Measurements from ENCODE around the gene NPR1. TPM values are rescaled to one million over a fixed set of nuclear protein-coding genes. Genes with fewer than 3 reads are reported as not detected.

The NPR1 gene
- total RNA-seq, 2 donors from 2014 or later, result not detected

- peaks cover 21 to 22% of the 10 kb centered on the region in 2 donors for H3K4me1 Mint-ChIP-seq (ENCODE audit: low read depth in 2 of 2)
- H3K36me3 Mint-ChIP-seq, result no peaks in the 10 kb centered on the region
- H3K4me3 Mint-ChIP-seq, result peak overlapping the region; percentile 85
- DNase-seq (ENCODE audit: low spot score), result peak; percentile 6
- H3K27ac Mint-ChIP-seq, result no peak overlapping the region
- no peaks in the 10 kb centered on the region for H3K9me3 Mint-ChIP-seq
- ATAC-seq, result peak; percentile 48 to 53
- peaks cover 54 to 55% of the 10 kb centered on the region in 2 donors for H3K27me3 Mint-ChIP-seq
These were observed 1.0 kb downstream of the NPR1 start for GRCh38 chr1:153679337-153680119.

GRCh38 chr1:153680120-153680403 lies 1.6 kb downstream of the NPR1 start:
- H3K4me1 Mint-ChIP-seq (ENCODE audit: low read depth in 2 of 2), result peaks cover 21 to 22% of the 10 kb centered on the region in 2 donors
- peak; percentile 15 for DNase-seq (ENCODE audit: low spot score)
- peak overlapping the region; percentile 85 for H3K4me3 Mint-ChIP-seq
- no peak for ATAC-seq
- no peak overlapping the region for H3K27ac Mint-ChIP-seq
- H3K9me3 Mint-ChIP-seq, result no peaks in the 10 kb centered on the region
- no peaks in the 10 kb centered on the region for H3K36me3 Mint-ChIP-seq
- peaks cover 54 to 55% of the 10 kb centered on the region in 2 donors for H3K27me3 Mint-ChIP-seq

- Mint-ChIP-seq H3K27ac (no peak overlapping the region), H3K4me3 (no peak overlapping the region), H3K4me1 (ENCODE audit: low read depth in 2 of 2) (peaks cover 17 to 18% of the 10 kb centered on the region in 2 donors), H3K36me3 (no peaks in the 10 kb centered on the region), H3K27me3 (peaks cover 48% of the 10 kb centered on the region in 2 donors), H3K9me3 (no peaks in the 10 kb centered on the region)
- ATAC-seq (no peak), DNase-seq (ENCODE audit: low spot score) (peak; percentile 5)
These were observed 4.2 kb downstream of the NPR1 start for GRCh38 chr1:153682730-153683129.

GRCh38 chr1:153683854-153684253 lies 5.4 kb downstream of the NPR1 start:
- Mint-ChIP-seq H3K27ac (no peak overlapping the region), H3K36me3 (no peaks in the 10 kb centered on the region), H3K4me1 (ENCODE audit: low read depth in 2 of 2) (peaks cover 7 to 10% of the 10 kb centered on the region in 2 donors), H3K4me3 (no peak overlapping the region), H3K9me3 (no peaks in the 10 kb centered on the region), H3K27me3 (peaks cover 36 to 42% of the 10 kb centered on the region in 2 donors)
- ATAC-seq (no peak), DNase-seq (ENCODE audit: low spot score) (peak; percentile 8)

GRCh38 chr1:153684892-153685291 lies 6.4 kb downstream of the NPR1 start:
- DNase-seq (ENCODE audit: low spot score), result peak; percentile 37
- no peaks in the 10 kb centered on the region for H3K9me3 Mint-ChIP-seq
- H3K4me3 Mint-ChIP-seq, result no peak overlapping the region
- no peaks in the 10 kb centered on the region for H3K36me3 Mint-ChIP-seq
- peaks cover 31 to 38% of the 10 kb centered on the region in 2 donors for H3K27me3 Mint-ChIP-seq
- H3K27ac Mint-ChIP-seq, result no peak overlapping the region
- ATAC-seq, result no peak
- H3K4me1 Mint-ChIP-seq (ENCODE audit: low read depth in 2 of 2), result peaks cover 4 to 6% of the 10 kb centered on the region in 2 donors

GRCh38 chr1:153685544-153686340 lies 7.3 kb downstream of the NPR1 start:
- Mint-ChIP-seq H3K36me3 (no peaks in the 10 kb centered on the region), H3K27me3 (peaks cover 23 to 30% of the 10 kb centered on the region in 2 donors), H3K4me3 (no peak overlapping the region), H3K27ac (no peak overlapping the region), H3K9me3 (no peaks in the 10 kb centered on the region), H3K4me1 (ENCODE audit: low read depth in 2 of 2) (no peaks in the 10 kb centered on the region)
- ATAC-seq, result no peak
- peak; percentile 58 for DNase-seq (ENCODE audit: low spot score)

- no peak overlapping the region for H3K4me3 Mint-ChIP-seq
- no peaks in the 10 kb centered on the region for H3K36me3 Mint-ChIP-seq
- ATAC-seq, result no peak
- no peaks in the 10 kb centered on the region for H3K9me3 Mint-ChIP-seq
- peaks cover 10 to 17% of the 10 kb centered on the region in 2 donors for H3K27me3 Mint-ChIP-seq
- H3K27ac Mint-ChIP-seq, result no peak overlapping the region
- DNase-seq (ENCODE audit: low spot score), result peak; percentile 44
- H3K4me1 Mint-ChIP-seq (ENCODE audit: low read depth in 2 of 2), result no peaks in the 10 kb centered on the region
These were observed 9.0 kb downstream of the NPR1 start for GRCh38 chr1:153687346-153688125.

- H3K9me3 Mint-ChIP-seq, result no peaks in the 10 kb centered on the region
These were observed 9.8 kb downstream of the NPR1 start for GRCh38 chr1:153688276-153688675.

GRCh38 chr1:153688736-153689328 lies 10.3 kb downstream of the NPR1 start:
- DNase-seq (ENCODE audit: low spot score) (no peak), ATAC-seq (no peak)
- H3K4me1 Mint-ChIP-seq (ENCODE audit: low read depth in 2 of 2), result no peaks in the 10 kb centered on the region
- H3K4me3 Mint-ChIP-seq, result no peak overlapping the region
- peaks cover 5 to 11% of the 10 kb centered on the region in 2 donors for H3K27me3 Mint-ChIP-seq
- no peak overlapping the region for H3K27ac Mint-ChIP-seq
- H3K9me3 Mint-ChIP-seq, result no peaks in the 10 kb centered on the region
- no peaks in the 10 kb centered on the region for H3K36me3 Mint-ChIP-seq

More at GRCh38 chr1:153688276-153688675, 9.8 kb downstream of the NPR1 start:
- H3K27ac Mint-ChIP-seq, result no peak overlapping the region
- DNase-seq (ENCODE audit: low spot score) (no peak), ATAC-seq (no peak)
- H3K36me3 Mint-ChIP-seq, result no peaks in the 10 kb centered on the region
- no peak overlapping the region for H3K4me3 Mint-ChIP-seq
- H3K4me1 Mint-ChIP-seq (ENCODE audit: low read depth in 2 of 2), result no peaks in the 10 kb centered on the region
- peaks cover 10 to 15% of the 10 kb centered on the region in 2 donors for H3K27me3 Mint-ChIP-seq

GRCh38 chr1:153693466-153693865 lies 15.0 kb downstream of the NPR1 start:
- no peak for ATAC-seq
- peaks cover 0 to 3% of the 10 kb centered on the region in 2 donors for H3K4me1 Mint-ChIP-seq (ENCODE audit: low read depth in 2 of 2)
- no peak overlapping the region for H3K27ac Mint-ChIP-seq
- H3K36me3 Mint-ChIP-seq, result no peaks in the 10 kb centered on the region
- no peak overlapping the region for H3K4me3 Mint-ChIP-seq
- no peaks in the 10 kb centered on the region for H3K9me3 Mint-ChIP-seq
- H3K27me3 Mint-ChIP-seq, result peaks cover 0 to 2% of the 10 kb centered on the region in 2 donors
- DNase-seq (ENCODE audit: low spot score), result no peak

- ATAC-seq (no peak), DNase-seq (ENCODE audit: low spot score) (no peak)
- no peaks in the 10 kb centered on the region for H3K27me3 Mint-ChIP-seq
- no peaks in the 10 kb centered on the region for H3K36me3 Mint-ChIP-seq
- H3K9me3 Mint-ChIP-seq, result no peaks in the 10 kb centered on the region
- H3K4me1 Mint-ChIP-seq (ENCODE audit: low read depth in 2 of 2), result peaks cover 0 to 3% of the 10 kb centered on the region in 2 donors
- no peak overlapping the region for H3K4me3 Mint-ChIP-seq
- H3K27ac Mint-ChIP-seq, result no peak overlapping the region
These were observed 18.3 kb downstream of the NPR1 start for GRCh38 chr1:153696741-153697140.

GRCh38 chr1:153697191-153698019 lies 18.9 kb downstream of the NPR1 start:
- H3K27me3 Mint-ChIP-seq, result no peaks in the 10 kb centered on the region
- H3K27ac Mint-ChIP-seq, result peak overlapping the region in 1 of 2 donors; percentile 64
- H3K9me3 Mint-ChIP-seq, result no peaks in the 10 kb centered on the region
- peaks cover 0 to 3% of the 10 kb centered on the region in 2 donors for H3K4me1 Mint-ChIP-seq (ENCODE audit: low read depth in 2 of 2)
- no peak for ATAC-seq
- DNase-seq (ENCODE audit: low spot score), result no peak
- H3K36me3 Mint-ChIP-seq, result no peaks in the 10 kb centered on the region
- peak overlapping the region; percentile 25 for H3K4me3 Mint-ChIP-seq

All from natural killer cell treated with Interleukin-12 subunit alpha and Interleukin-12 subunit beta and Interleukin-15 and Interleukin-18, amount 100 ng/mL, for 72 hours (primary cell).